ENCODE results near the gene ZNF660. TPM values are rescaled to one million over a fixed set of nuclear protein-coding genes. Genes with fewer than 3 reads are reported as not detected.

The ZNF660 gene
- total and polyA plus RNA-seq, 2 donors from 2014 or later, result 0.69 to 5.3 TPM

DNA sequence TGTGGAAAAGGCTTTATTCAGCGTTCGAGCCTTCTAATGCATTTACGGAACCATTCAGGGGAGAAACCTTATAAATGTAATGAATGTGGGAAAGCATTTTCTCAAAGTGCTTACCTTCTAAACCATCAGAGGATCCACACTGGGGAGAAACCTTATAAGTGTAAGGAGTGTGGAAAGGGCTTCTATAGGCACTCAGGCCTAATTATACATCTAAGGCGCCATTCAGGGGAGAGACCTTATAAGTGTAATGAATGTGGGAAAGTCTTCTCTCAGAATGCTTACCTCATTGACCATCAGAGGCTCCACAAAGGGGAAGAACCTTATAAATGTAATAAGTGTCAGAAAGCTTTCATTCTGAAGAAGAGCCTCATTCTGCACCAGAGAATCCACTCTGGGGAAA is 57.6 kb downstream of the ZNF660 start:
- no peak overlapping the region for H3K4me3 ChIP-seq (ENCODE audit: low read length in 3 of 3)
- no peak for FAIRE-seq
- H3K36me3 ChIP-seq (ENCODE audit: control insufficient read depth in 2 of 3, insufficient read depth in 3 of 3, low read length in 3 of 3), result peaks cover 26 to 34% (median 28%) of the 10 kb centered on the region in 3 donors
- no peak overlapping the region for H3K27ac ChIP-seq (ENCODE audit: low read depth in 2 of 2, low read length in 2 of 2)
- no peak for DNase-seq
- no peak overlapping the region for H3K9ac ChIP-seq (ENCODE audit: low read length in 3 of 3)
- H3K9me3 ChIP-seq (ENCODE audit: control insufficient read depth in 2 of 3, insufficient read depth in 1 of 3, low read length in 3 of 3), result peaks cover 9 to 27% (median 9%) of the 10 kb centered on the region in 3 donors
- TF ChIP-seq, protein P1, sequence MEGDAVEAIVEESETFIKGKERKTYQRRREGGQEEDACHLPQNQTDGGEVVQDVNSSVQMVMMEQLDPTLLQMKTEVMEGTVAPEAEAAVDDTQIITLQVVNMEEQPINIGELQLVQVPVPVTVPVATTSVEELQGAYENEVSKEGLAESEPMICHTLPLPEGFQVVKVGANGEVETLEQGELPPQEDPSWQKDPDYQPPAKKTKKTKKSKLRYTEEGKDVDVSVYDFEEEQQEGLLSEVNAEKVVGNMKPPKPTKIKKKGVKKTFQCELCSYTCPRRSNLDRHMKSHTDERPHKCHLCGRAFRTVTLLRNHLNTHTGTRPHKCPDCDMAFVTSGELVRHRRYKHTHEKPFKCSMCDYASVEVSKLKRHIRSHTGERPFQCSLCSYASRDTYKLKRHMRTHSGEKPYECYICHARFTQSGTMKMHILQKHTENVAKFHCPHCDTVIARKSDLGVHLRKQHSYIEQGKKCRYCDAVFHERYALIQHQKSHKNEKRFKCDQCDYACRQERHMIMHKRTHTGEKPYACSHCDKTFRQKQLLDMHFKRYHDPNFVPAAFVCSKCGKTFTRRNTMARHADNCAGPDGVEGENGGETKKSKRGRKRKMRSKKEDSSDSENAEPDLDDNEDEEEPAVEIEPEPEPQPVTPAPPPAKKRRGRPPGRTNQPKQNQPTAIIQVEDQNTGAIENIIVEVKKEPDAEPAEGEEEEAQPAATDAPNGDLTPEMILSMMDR (IDR thresholded peaks at IDR 0.05; ENCODE audit: borderline replicate concordance, extremely low read depth, insufficient read depth), result no peak
- H3K4me1 ChIP-seq (ENCODE audit: control insufficient read depth in 2 of 3, insufficient read depth in 2 of 3, low read depth in 1 of 3, low read length in 3 of 3), result no peaks in the 10 kb centered on the region
- intact Hi-C loops (cut with DNase I), result no loop called here
- H3K27me3 ChIP-seq (ENCODE audit: control insufficient read depth, insufficient read depth, low read length), result no peaks in the 10 kb centered on the region

DNA sequence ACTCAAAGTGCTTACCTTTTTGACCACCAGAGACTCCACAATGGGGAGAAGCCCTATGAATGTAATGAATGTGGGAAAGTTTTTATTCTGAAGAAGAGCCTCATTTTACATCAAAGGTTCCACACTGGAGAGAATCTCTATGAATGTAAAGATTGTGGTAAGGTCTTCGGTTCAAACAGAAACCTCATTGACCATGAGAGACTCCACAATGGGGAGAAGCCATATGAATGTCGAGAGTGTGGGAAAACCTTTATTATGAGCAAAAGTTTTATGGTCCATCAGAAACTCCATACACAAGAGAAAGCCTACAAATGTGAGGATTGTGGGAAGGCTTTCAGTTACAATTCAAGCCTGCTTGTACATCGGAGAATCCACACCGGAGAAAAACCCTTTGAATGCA is 58.3 kb downstream of the ZNF660 start:
- Histone ChIP-seq H3K27ac (ENCODE audit: low read depth in 2 of 2, low read length in 2 of 2) (no peak overlapping the region), H3K27me3 (ENCODE audit: control insufficient read depth, insufficient read depth, low read length) (no peaks in the 10 kb centered on the region), H3K36me3 (ENCODE audit: control insufficient read depth in 2 of 3, insufficient read depth in 3 of 3, low read length in 3 of 3) (peaks cover 26 to 34% (median 28%) of the 10 kb centered on the region in 3 donors), H3K4me1 (ENCODE audit: control insufficient read depth in 2 of 3, insufficient read depth in 2 of 3, low read depth in 1 of 3, low read length in 3 of 3) (peaks cover 0 to 2% (median 0%) of the 10 kb centered on the region in 3 donors), H3K9ac (ENCODE audit: low read length in 3 of 3) (no peak overlapping the region), H3K9me3 (ENCODE audit: control insufficient read depth in 2 of 3, insufficient read depth in 1 of 3, low read length in 3 of 3) (peaks cover 9 to 27% (median 9%) of the 10 kb centered on the region in 3 donors), H3K4me3 (ENCODE audit: low read length in 3 of 3) (no peak overlapping the region)
- DNase-seq, result no peak
- FAIRE-seq, result no peak
- TF ChIP-seq, protein P1 (IDR thresholded peaks at IDR 0.05; ENCODE audit: borderline replicate concordance, extremely low read depth, insufficient read depth), result no peak
- intact Hi-C loops (cut with DNase I), result no loop called here

DNA sequence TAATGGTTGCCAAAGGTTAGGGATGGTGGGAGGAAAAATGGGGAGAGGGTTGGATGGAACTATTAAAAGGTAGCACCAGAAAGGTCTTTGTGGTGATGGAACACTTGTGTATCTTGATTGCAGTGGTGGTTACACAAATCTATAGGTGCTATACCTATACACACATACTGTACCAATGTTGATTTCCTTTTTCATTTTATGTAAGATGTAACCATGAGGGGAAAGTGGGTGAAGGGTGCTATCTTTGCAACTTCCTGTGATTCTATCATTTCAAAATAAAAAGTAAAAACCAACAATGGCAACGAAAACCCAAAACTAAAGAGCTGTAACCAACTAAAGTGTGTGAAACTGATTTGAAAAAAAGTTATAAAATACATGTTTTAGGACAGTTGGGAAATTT is 63.0 kb downstream of the ZNF660 start:
- DNase-seq (no peak), FAIRE-seq (no peak)
- TF ChIP-seq, protein P1 (IDR thresholded peaks at IDR 0.05; ENCODE audit: borderline replicate concordance, extremely low read depth, insufficient read depth), result no peak
- Histone ChIP-seq H3K9ac (ENCODE audit: low read length in 3 of 3) (no peak overlapping the region), H3K27ac (ENCODE audit: low read depth in 2 of 2, low read length in 2 of 2) (no peak overlapping the region), H3K4me1 (ENCODE audit: control insufficient read depth in 2 of 3, insufficient read depth in 2 of 3, low read depth in 1 of 3, low read length in 3 of 3) (peaks cover 0 to 6% (median 0%) of the 10 kb centered on the region in 3 donors), H3K9me3 (ENCODE audit: control insufficient read depth in 2 of 3, insufficient read depth in 1 of 3, low read length in 3 of 3) (peaks cover 0 to 11% (median under 1%) of the 10 kb centered on the region in 3 donors), H3K4me3 (ENCODE audit: low read length in 3 of 3) (no peak overlapping the region), H3K36me3 (ENCODE audit: control insufficient read depth in 2 of 3, insufficient read depth in 3 of 3, low read length in 3 of 3) (peaks cover 7 to 21% (median 11%) of the 10 kb centered on the region in 3 donors), H3K27me3 (ENCODE audit: control insufficient read depth, insufficient read depth, low read length) (no peaks in the 10 kb centered on the region)
- intact Hi-C loops (cut with DNase I), result no loop called here

Data from kidney (tissue), 14 donors.